DOHH2 (cell line): Measurements from ENCODE around the gene ENO4.

Experiments
- H3F3A ChIP-seq: fragments of 200-600 bp; sonication (generic), shearing (Covaris generic); 2 replicates; pipeline ENCODE4 v1.6.0; 2016; ENCODE audit warnings: antibody characterized with exemption, mild to moderate bottlenecking; ENCODE audit not compliant: control insufficient read depth, insufficient read depth
- H3K27ac ChIP-seq: fragments of 200-600 bp; sonication (generic); 2 replicates; pipeline ENCODE4 v1.5.1; 2014; ENCODE audit warnings: low read depth, mild to moderate bottlenecking, low read length, moderate library complexity
- H3K27me3 ChIP-seq: fragments of 200-600 bp; sonication (generic); 2 replicates; pipeline ENCODE4 v1.6.1; 2014; ENCODE audit warnings: mild to moderate bottlenecking, low read length, mixed read lengths; ENCODE audit not compliant: control insufficient read depth
- H3K36me3 ChIP-seq: fragments of 200-600 bp; sonication (generic); 2 replicates; pipeline ENCODE4 v1.6.1; 2014; ENCODE audit warnings: mild to moderate bottlenecking, low read length, moderate library complexity, mixed read lengths; ENCODE audit not compliant: control insufficient read depth
- H3K4me1 ChIP-seq: fragments of 200-600 bp; sonication (generic); 2 replicates; pipeline ENCODE4 v1.6.1; 2014; ENCODE audit warnings: mild to moderate bottlenecking, low read length, mixed read lengths; ENCODE audit not compliant: control insufficient read depth
- H3K4me2 ChIP-seq: fragments of 200-600 bp; sonication (generic); 2 replicates; pipeline ENCODE4 v1.6.0; 2014; ENCODE audit warnings: mild to moderate bottlenecking, low read length, moderate library complexity
- H3K4me3 ChIP-seq: fragments of 200-600 bp; sonication (generic); 2 replicates; pipeline ENCODE4 v1.5.1; 2014; ENCODE audit warnings: mild to moderate bottlenecking, low read length, mixed read lengths
- H3K79me2 ChIP-seq: fragments of 200-600 bp; sonication (generic); 2 replicates; pipeline ENCODE4 v1.6.1; 2014; ENCODE audit warnings: mild to moderate bottlenecking, low read length, mixed read lengths; ENCODE audit not compliant: control insufficient read depth
- H3K9me2 ChIP-seq: fragments of 200-600 bp; sonication (generic); replicated peaks from 2 replicates; pipeline ENCODE4 v1.6.1; 2014; ENCODE audit warnings: mild to moderate bottlenecking, low read length, mixed read lengths; ENCODE audit not compliant: control insufficient read depth
- H3K9me3 ChIP-seq: fragments of 200-600 bp; sonication (generic); 2 replicates; pipeline ENCODE4 v1.6.1; 2014; ENCODE audit warnings: antibody characterized with exemption, low read length, mixed read lengths; ENCODE audit not compliant: control insufficient read depth, insufficient read depth
- H4K20me1 ChIP-seq: fragments of 200-600 bp; sonication (generic); 2 replicates; pipeline ENCODE4 v1.6.0; 2014; ENCODE audit warnings: low read depth, mild to moderate bottlenecking, antibody characterized with exemption, low read length, moderate library complexity; ENCODE audit not compliant: control insufficient read depth, insufficient read depth
- EZH2phosphoT487 ChIP-seq: fragments of 200-600 bp; sonication (generic); IDR thresholded peaks from 2 replicates; pipeline ENCODE4 v1.6.1; 2017; ENCODE audit warnings: borderline replicate concordance, mild to moderate bottlenecking, antibody characterized with exemption, low read length, moderate library complexity, mixed read lengths
- TF ChIP-seq, protein P1 (sequence below): fragments of 200-600 bp; sonication (generic); IDR thresholded peaks from one replicate; pipeline ENCODE4 v1.5.1; 2014; ENCODE audit warnings: antibody characterized with exemption, mild to moderate bottlenecking, low read depth, low read length; ENCODE audit not compliant: poor library complexity, severe bottlenecking

The ENO4 gene

GRCh38 chr10:116931806-116932205 is 82.5 kb downstream of the ENO4 start:
- TF ChIP-seq EZH2phosphoT487: no peak
- TF ChIP-seq, protein P1, sequence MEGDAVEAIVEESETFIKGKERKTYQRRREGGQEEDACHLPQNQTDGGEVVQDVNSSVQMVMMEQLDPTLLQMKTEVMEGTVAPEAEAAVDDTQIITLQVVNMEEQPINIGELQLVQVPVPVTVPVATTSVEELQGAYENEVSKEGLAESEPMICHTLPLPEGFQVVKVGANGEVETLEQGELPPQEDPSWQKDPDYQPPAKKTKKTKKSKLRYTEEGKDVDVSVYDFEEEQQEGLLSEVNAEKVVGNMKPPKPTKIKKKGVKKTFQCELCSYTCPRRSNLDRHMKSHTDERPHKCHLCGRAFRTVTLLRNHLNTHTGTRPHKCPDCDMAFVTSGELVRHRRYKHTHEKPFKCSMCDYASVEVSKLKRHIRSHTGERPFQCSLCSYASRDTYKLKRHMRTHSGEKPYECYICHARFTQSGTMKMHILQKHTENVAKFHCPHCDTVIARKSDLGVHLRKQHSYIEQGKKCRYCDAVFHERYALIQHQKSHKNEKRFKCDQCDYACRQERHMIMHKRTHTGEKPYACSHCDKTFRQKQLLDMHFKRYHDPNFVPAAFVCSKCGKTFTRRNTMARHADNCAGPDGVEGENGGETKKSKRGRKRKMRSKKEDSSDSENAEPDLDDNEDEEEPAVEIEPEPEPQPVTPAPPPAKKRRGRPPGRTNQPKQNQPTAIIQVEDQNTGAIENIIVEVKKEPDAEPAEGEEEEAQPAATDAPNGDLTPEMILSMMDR: no peak
- H3K27ac ChIP-seq: no peak overlapping the region
- no peaks in the 10 kb centered on the region for H3F3A ChIP-seq
- H3K4me2 ChIP-seq: no peak overlapping the region
- no peaks in the 10 kb centered on the region for H3K4me1 ChIP-seq
- H4K20me1 ChIP-seq: no peaks in the 10 kb centered on the region
- no peaks in the 10 kb centered on the region for H3K9me2 ChIP-seq
- no peaks in the 10 kb centered on the region for H3K9me3 ChIP-seq
- H3K36me3 ChIP-seq: no peaks in the 10 kb centered on the region
- H3K79me2 ChIP-seq: no peaks in the 10 kb centered on the region
- H3K4me3 ChIP-seq: no peak overlapping the region
- H3K27me3 ChIP-seq: peaks cover 4% of the 10 kb centered on the region; the same call in 1 of the 2 replicates
